Ovary (tissue), 9 donors: ENCODE data around the gene SHISA7. TPM values are rescaled to one million over a fixed set of nuclear protein-coding genes. Genes with fewer than 3 reads are reported as not detected.

Experiments used
- DNase-seq, 5 donors: peaks; one replicate each; pipeline ENCODE4 v3.0.0-alpha.2; 2019 to 2020
- H3K27ac ChIP-seq, 2 donors: fragments of 200-600 bp; one replicate each; pipeline versions ENCODE4 v1.5.1 to v1.8.0; 2019 to 2022
- H3K27me3 ChIP-seq: fragments of 200-600 bp; one replicate; pipeline ENCODE4 v1.8.0; 2022
- H3K36me3 ChIP-seq: fragments of 200-600 bp; sonication (generic); one replicate; pipeline ENCODE4 v1.5.1; 2019
- H3K4me1 ChIP-seq: one replicate; pipeline ENCODE4 v1.8.1; 2013; ENCODE audit warnings: mild to moderate bottlenecking, moderate library complexity; ENCODE audit not compliant: insufficient read depth
- H3K4me3 ChIP-seq: fragments of 200-600 bp; sonication (generic); one replicate; pipeline ENCODE4 v1.5.1; 2017
- H3K9me3 ChIP-seq, 2 donors: fragments of 200-600 bp in 1 of 2; sonication (generic) in 1 of 2; one replicate each; pipeline versions ENCODE4 v1.5.1 to v1.8.1; 2013 to 2019; ENCODE audit warnings: mild to moderate bottlenecking in 1 of 2, moderate library complexity in 1 of 2
- EP300 ChIP-seq: sonication (generic); formaldehyde crosslinking; IDR thresholded peaks from one replicate; pipeline ENCODE4 v1.6.1; 2017; ENCODE audit warnings: antibody characterized with exemption
- POLR2A ChIP-seq: fragments of 450-650 bp; IDR thresholded peaks from one replicate; pipeline ENCODE4 v1.6.1; 2017; ENCODE audit warnings: antibody characterized with exemption, mild to moderate bottlenecking, moderate library complexity
- WGBS, 3 donors: extraction: QIAGEN DNeasy Blood & Tissue Kit in 1 of 3; methylation state at CpG; one replicate each; pipeline versions ENCODE4 v1.1.5 to v1.1.7; 2013 to 2017; 5-methylcytosine and 5-hydroxymethylcytosine counted together
- intact Hi-C, 4 donors: fragments of 100-400 bp; cut with DNase I; formaldehyde crosslinking; loops; one replicate each; pipeline versions ENCODE4 v1.11.0 to v1.15.1; 2022 to 2023
- polyA plus RNA-seq, 2 donors: library from polyadenylated mRNA; stranded (reverse); fragments of 200-250 nt in 1 of 2; fragments of 350-450 nt in 1 of 2; fragmentation: Illumina TruSeq in 1 of 2; extraction: RNeasy Lipid Tissue Mini Kit (QIAGEN cat#74804) in 1 of 2; gene quantifications; one replicate each; pipeline ENCODE4 v1.2.3, GENCODE V29; 2013 to 2014
- total RNA-seq, 7 donors: library from RNA; depleted of rRNA in 2 of 7; stranded (reverse); fragments of >200 nt in 2 of 7; fragmentation: NEBNext Ultra II Directional in 3 of 7; extraction: Animal tissue kit (Norgen Biotek cat#: 25700) in 3 of 7; gene quantifications; one replicate each; pipeline versions ENCODE4 v1.1.0 to v1.2.4, GENCODE V29; 2016 to 2023
- TF ChIP-seq, protein P1 (sequence below), 3 donors: fragments of 450-650 bp in 2 of 3; fragments of 200-600 bp in 1 of 3; IDR thresholded peaks; one replicate each; pipeline versions ENCODE4 v1.5.1 to v1.8.0; 2016 to 2022; ENCODE audit warnings: antibody characterized with exemption in 3 of 3, mild to moderate bottlenecking in 1 of 3
- donor health status: DM: no; HTN: no; CAD: no; lungs with moderate emphysema.
- donor health status: DM: no; HTN: no; CAD: no.
- donor health status: Bipolar disorder and iron deficiency.
- donor health status: DM: yes; HTN: yes; CAD: no.
- donor health status: DM: no; HTN: no; CAD: no.
- donor health status: DM: yes; HTN: yes; CAD: no.

The SHISA7 gene
- total and polyA plus RNA-seq, 9 donors = not detected

DNA sequence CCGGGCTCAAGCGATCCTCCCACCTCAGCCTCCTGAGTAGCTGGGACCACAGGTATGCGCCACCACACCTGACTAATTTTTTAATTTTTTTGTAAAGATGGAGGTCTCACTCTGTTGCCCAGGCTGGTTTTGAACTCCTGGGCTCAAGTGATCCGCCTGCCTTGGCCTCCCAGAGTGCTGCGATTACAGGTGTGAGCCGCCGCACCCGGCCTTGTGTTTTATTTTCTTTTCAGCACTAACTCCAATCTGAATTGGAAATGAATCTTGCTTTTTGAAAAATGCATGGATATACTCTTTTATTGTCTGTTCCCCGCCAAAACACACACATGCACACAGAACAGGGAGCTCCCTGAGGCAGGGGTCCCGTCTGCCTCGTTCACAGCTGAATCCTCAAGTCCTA, 19.6 kb upstream of the SHISA7 start:
- no peak for DNase-seq
- intact Hi-C loops = loop anchor here in 1 of 4 donors (5.0 kb wide), 2 partner anchors 40 to 75 kb away; partner anchors contain the start of gene RPL28
- H3K27ac ChIP-seq = no peak overlapping the region
- H3K4me3 ChIP-seq = no peak overlapping the region
- H3K9me3 ChIP-seq = no peaks in the 10 kb centered on the region
- 67 to 78% (median 76%) methylated on average over 11 of the region's 11 CpGs for WGBS, 3 donors
- H3K36me3 ChIP-seq = no peaks in the 10 kb centered on the region
- peaks cover 3% of the 10 kb centered on the region for H3K4me1 ChIP-seq
- TF ChIP-seq POLR2A = no peak
- TF ChIP-seq, protein P1, sequence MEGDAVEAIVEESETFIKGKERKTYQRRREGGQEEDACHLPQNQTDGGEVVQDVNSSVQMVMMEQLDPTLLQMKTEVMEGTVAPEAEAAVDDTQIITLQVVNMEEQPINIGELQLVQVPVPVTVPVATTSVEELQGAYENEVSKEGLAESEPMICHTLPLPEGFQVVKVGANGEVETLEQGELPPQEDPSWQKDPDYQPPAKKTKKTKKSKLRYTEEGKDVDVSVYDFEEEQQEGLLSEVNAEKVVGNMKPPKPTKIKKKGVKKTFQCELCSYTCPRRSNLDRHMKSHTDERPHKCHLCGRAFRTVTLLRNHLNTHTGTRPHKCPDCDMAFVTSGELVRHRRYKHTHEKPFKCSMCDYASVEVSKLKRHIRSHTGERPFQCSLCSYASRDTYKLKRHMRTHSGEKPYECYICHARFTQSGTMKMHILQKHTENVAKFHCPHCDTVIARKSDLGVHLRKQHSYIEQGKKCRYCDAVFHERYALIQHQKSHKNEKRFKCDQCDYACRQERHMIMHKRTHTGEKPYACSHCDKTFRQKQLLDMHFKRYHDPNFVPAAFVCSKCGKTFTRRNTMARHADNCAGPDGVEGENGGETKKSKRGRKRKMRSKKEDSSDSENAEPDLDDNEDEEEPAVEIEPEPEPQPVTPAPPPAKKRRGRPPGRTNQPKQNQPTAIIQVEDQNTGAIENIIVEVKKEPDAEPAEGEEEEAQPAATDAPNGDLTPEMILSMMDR (IDR thresholded peaks at IDR 0.05) = no peak
- TF ChIP-seq EP300 = no peak
- no peaks in the 10 kb centered on the region for H3K27me3 ChIP-seq

DNA sequence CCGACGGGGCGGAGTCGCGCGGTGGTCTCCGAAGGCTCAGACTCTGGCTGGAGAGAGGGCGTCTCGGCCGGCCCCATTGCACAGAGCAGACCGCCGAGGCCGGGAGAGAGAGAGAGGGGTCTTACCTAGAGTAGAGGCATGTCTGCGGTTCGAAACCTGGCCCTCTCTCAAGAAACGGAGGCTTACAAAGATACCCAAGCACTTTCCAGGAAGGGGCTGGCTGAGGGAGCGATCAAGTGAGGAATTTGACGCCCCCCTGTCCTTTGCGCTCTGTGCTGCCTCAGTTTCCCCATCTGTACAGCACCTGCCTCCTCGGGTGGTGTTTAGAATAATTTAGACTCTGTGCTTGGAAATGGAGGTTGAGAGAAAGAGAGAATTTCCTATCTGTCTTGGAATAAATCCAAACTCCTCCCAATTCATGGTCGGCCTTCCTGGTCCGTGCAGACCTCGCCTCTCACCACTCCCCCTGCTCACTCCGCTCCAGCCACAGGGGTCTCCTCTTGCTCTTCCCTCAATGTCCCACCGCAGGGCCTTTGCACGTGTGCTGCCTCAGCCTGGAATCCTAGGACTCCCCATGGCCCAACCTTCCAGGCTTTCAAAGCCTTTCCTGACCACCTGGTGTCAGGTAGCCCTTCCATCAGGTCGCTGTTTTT, 19.0 kb upstream of the SHISA7 start:
- peak; percentile 31 for TF ChIP-seq POLR2A
- TF ChIP-seq, protein P1 (IDR thresholded peaks at IDR 0.05) = no peak
- no peak for TF ChIP-seq EP300
- Histone ChIP-seq H3K9me3 (no peaks in the 10 kb centered on the region), H3K27ac (peak overlapping the region in 1 of 2 donors; percentile 64), H3K4me1 (no peaks in the 10 kb centered on the region), H3K27me3 (no peaks in the 10 kb centered on the region), H3K4me3 (peak overlapping the region; percentile 60), H3K36me3 (no peaks in the 10 kb centered on the region)
- DNase-seq = peak in 2 of 5 donors; percentile 59 to 60
- WGBS, 3 donors = 9 to 11% (median 10%) methylated on average over 27 of the region's 27 CpGs
- intact Hi-C loops = loop anchor here in 1 of 4 donors (5.0 kb wide), 2 partner anchors 40 to 75 kb away; partner anchors contain the start of gene RPL28

DNA sequence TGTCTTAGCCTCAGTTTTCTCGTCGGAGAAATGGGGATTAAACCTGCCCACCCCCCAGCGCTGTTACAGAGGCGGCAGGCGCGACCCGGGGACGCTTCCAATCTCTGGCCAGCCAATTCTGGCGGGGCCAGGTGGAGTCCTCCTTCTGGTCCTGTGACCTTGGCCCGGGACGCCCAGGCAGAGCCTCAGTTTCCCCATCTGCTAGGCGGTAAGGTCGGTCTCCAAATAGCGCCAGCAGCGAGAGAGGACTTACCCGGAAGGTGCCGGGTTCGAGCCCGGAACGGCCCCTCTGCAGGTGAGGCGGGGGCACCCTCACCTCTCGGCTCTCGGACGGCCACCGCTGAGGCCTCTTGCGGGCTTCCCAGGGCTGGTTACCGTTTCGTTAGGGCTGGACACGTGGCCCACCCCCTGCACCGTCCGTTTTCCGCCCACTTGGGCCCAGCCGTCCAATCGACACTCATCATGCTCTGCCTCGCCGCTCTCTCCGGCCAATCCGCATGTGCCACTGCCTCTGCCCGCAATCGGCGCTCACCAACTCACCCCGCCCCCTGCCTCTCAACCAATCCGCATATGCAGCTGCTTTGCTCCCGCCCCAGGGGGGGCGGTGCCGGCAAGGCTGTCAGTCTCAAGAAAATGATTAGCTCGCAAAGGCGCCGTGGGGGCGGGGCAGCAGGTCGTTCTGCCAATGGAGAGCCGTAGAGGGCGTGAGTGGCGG, 18.3 kb upstream of the SHISA7 start, which contains the start of gene ISOC2:
TSS of gene ISOC2 (minus strand) at position 384 of the 715 bp plus-strand sequence. CDS start 5,156 bp downstream, outside the sequence.
- peak within 1 kb of the TSS; percentile 64 to 72 for H3K27ac ChIP-seq
- TF ChIP-seq, protein P1 (IDR thresholded peaks at IDR 0.05) = no peak
- TF ChIP-seq EP300 (peak; percentile 12), POLR2A (peak; percentile 82)
- H3K36me3 ChIP-seq = no peaks in the 10 kb centered on the region
- H3K4me1 ChIP-seq = no peaks in the 10 kb centered on the region
- peak; percentile 100 for DNase-seq
- intact Hi-C loops = loop anchor here in 1 of 4 donors (5.0 kb wide), 2 partner anchors 41 to 74 kb away; partner anchors contain the start of gene RPL28
- H3K27me3 ChIP-seq = no peaks in the 10 kb centered on the region
- 0% methylated on average over 53 to 54 of the region's 54 CpGs for WGBS, 3 donors
- H3K9me3 ChIP-seq = no peaks in the 10 kb centered on the region
- peak within 1 kb of the TSS; percentile 60 for H3K4me3 ChIP-seq

DNA sequence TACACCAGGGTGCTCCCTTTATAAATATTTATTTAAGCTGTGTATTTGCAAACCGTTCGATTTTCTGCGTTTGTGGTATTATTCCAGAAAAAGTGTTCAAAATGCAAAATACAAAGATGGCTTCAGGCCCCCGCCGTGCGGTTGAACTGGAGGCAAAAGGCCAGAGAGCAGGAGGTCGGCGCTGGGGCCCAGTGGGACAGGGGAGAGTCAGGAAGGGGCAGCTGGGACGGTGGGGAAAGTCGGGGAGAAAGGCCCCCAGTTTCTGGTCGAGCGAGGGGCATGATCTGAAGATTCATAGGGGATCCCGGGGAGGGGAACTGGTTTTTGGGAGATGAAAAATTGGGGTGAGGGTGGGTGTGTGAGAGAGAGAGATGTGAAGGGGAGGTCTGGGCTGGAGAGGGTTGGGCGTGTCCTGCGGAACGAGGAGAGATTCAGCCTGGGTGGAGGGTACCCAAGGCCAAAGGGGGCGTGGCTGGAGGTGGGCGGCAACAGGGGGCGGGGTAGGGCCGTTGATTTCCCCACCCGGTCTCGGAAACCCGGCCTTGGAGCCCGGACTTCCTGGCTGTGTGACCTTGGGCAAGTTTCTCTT, 17.7 kb upstream of the SHISA7 start:
- Histone ChIP-seq H3K9me3 (no peaks in the 10 kb centered on the region), H3K4me1 (no peaks in the 10 kb centered on the region), H3K27me3 (no peaks in the 10 kb centered on the region), H3K27ac (peak overlapping the region; percentile 64 to 72), H3K36me3 (no peaks in the 10 kb centered on the region), H3K4me3 (peak overlapping the region; percentile 50)
- WGBS, 3 donors = 1 to 5% (median 3%) methylated on average over 22 to 24 of the region's 24 CpGs
- TF ChIP-seq POLR2A (no peak), EP300 (no peak)
- TF ChIP-seq, protein P1 (IDR thresholded peaks at IDR 0.05) = no peak
- intact Hi-C loops = loop anchor here in 1 of 4 donors (5.0 kb wide), 2 partner anchors 42 to 73 kb away; partner anchors contain the start of gene RPL28
- peak; percentile 90 to 94 (median 92) for DNase-seq
